HG02759 (cell line): ENCODE results near the gene IL24.

ENCODE experiments used
- ATAC-seq: cut with Tn5 transposase; IDR thresholded peaks from one replicate; pipeline ENCODE4 v1.9.1; 2021; ENCODE audit warnings: mild to moderate bottlenecking, moderate library complexity; ENCODE audit not compliant: unreplicated experiment

The IL24 gene

DNA sequence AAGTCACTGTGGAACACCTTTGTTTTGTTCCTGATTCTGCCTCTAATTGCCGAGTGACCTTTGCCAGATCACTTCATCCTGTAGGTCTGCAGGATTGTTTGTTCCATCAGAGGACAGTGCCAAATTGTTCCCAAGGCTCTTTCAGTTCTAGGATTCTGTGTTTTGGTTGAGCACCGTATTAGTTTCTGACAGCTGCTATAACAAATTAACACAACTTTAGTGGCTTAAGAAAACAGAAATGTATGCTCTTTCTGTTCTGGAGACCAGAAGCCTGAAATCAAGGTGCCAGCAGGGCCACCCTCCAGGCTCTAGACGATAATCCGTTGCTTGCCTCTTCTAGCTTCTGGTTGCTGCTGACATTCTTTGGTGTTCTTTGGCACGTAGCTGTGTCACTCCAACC lies 52.4 kb downstream of the IL24 start:
- no peak for ATAC-seq

DNA sequence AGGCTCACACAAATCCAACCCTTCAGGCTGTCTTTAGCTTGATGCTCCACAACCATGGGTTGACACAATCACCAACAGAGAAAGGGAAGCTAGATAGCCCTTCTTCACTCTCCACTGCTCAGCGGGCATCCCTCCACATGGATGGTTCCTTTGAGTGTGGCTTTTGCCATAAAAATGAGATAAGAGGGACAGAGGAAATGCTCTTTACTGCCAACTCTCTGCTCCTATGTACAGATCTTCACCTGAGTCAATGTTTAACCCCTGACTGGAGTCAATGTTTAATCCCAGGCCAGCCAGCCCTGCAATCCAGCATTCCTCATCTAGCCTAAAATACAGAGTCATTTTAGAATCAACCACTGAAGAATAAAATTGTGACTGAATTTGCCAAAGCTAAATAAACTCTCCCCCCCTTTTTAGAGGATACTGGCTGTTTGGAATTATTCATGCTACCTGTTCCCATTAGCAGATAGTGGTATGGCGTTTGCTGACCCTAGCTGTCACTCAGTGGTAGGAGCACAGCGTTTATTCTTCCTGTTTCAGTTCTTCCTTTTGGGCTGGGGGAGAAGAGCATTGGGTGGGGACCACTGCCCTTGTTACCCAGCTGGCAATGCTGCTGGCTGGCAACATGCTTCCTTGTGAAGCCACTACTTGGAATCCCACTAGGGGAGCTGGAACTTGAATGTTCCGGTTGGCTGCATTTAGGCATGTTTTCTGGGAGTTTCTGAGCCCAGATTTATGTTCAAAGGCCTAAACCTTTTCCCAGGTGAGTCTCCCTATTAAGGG lies 54.3 kb downstream of the IL24 start:
- peak; percentile 43 for ATAC-seq

GRCh38 chr1:206952171-206952570 lies 54.9 kb downstream of the IL24 start:
- no peak for ATAC-seq

DNA sequence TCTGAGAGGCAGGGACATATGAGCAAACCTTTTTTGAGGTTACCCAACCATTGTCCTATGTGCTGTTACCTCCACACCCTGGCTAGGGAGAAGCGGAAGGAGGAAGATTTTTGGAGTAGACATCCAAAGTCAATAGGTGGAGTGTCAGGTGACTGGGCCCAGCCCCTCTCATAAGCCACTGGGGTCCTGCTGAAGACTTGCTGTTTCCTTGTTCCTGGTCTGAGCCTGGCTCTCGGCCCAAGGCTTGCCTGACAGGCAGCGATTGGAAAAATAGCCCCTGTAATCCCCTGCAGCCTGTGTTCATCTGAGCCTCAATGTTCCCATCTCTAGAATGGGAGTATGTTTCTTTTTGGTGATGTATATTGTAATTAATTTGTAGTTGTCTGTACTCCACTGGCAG lies 55.9 kb downstream of the IL24 start:
- no peak for ATAC-seq

GRCh38 chr1:206953626-206954025 lies 56.4 kb downstream of the IL24 start:
- ATAC-seq, result no peak
